ACC112 (cell line): ENCODE results near the gene NR1D1.

ENCODE experiments used
- H2AFZ ChIP-seq: fragments of 200-600 bp; sonication (generic); one replicate; pipeline ENCODE4 v1.6.0; 2017; ENCODE audit warnings: antibody characterized with exemption, low read length; ENCODE audit not compliant: unreplicated experiment
- H3K27ac ChIP-seq: fragments of 200-600 bp; sonication (generic); 2 replicates; pipeline ENCODE4 v1.5.1; 2014; ENCODE audit warnings: low read depth, mild to moderate bottlenecking, antibody characterized with exemption, low read length, moderate library complexity
- H3K27me3 ChIP-seq: fragments of 200-600 bp; sonication (generic); 2 replicates; pipeline ENCODE4 v1.6.1; 2014; ENCODE audit warnings: mild to moderate bottlenecking, antibody characterized with exemption, low read length, moderate library complexity, mixed read lengths; ENCODE audit not compliant: insufficient read depth
- H3K36me3 ChIP-seq: fragments of 200-600 bp; sonication (generic); 2 replicates; pipeline ENCODE4 v1.6.1; 2016; ENCODE audit warnings: mild to moderate bottlenecking, antibody characterized with exemption, low read length, moderate library complexity, mixed read lengths; ENCODE audit not compliant: insufficient read depth
- H3K4me1 ChIP-seq: fragments of 200-600 bp; sonication (generic); one replicate; pipeline ENCODE4 v1.6.1; 2016; ENCODE audit warnings: low read length, mixed read lengths; ENCODE audit not compliant: insufficient read depth, unreplicated experiment, control insufficient read depth
- H3K4me3 ChIP-seq: fragments of 200-600 bp; sonication (generic); 2 replicates; pipeline ENCODE4 v1.5.1; 2014; ENCODE audit warnings: mild to moderate bottlenecking, low read depth, low read length
- H3K79me2 ChIP-seq: fragments of 200-600 bp; sonication (generic); one replicate; pipeline ENCODE4 v1.6.0; 2016; ENCODE audit warnings: low read length; ENCODE audit not compliant: control insufficient read depth, unreplicated experiment, insufficient read depth

NR1D1 gene

DNA sequence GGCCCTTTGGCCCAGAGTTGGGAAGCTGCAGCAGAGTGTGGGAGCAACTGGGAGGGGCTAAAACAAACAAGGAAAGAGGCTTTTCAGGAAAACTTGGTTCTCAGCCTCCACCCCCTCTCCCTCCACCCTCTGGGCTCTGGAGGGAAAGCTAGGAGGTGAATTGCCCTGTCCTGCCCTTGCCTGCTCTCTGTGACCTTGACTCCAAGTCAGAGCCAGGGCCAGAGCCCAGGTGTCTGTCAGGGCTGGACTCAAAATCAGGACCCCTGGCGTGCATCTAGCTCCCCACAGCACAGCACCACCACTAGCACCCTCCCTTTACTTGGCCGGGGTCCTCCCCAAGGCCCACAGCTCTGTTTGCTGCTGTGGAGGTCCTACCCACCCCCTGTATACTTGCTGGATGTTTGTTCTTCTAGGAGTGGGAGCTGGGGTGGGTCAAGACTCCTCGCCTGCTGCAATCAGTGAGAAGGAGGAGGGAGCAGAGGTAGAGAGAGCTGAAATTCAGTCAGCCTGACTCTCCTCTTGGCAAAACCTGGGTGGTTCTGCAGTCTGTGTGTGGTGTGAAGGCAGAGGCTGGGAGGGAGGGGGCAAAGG is 2.8 kb upstream of the NR1D1 start:
- H3K4me3 ChIP-seq = no peak overlapping the region

DNA sequence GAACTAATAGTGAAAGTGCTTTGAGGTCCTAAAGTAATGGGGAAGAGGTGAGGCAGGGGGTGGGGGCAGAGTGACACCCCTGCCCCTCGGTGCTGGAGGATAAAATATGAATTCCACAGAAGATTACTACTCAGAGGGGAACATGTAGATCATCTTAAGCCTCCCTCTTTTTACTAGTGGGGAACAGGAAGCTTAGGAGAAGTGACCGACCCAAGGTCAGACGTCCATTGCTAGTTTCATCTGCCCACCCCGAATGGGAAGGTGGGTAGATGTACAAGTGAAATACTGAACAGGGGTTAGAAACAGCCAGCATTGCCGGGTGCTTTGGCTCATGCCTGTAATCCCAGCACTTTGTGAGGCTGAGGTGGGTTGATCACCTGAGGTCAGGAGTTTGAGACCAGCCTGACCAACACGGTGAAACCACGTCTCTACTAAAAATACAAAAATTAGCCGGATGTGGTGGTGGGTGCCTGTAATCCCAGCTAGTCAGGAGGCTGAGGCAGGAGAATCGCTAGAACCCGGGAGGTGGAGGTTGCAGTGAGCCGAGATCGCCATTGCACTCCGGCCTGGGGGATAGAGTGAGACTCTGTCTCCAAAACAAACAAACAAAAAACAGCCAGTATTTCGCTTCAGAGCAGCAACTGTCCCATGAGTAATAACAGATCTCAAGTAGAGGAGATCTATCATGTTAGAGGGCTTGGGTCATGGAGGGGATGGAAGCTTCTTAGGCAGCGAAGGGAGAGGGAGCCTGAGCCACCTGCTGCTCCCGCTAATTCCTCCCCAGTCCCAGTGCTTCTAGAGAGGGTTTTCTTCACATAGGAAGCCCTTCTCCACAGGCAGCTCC is 1.2 kb upstream of the NR1D1 start:
- no peaks in the 10 kb centered on the region for H3K27me3 ChIP-seq
- peak overlapping the region; percentile 89 for H3K27ac ChIP-seq
- H2AFZ ChIP-seq = no peak overlapping the region
- peaks cover under 1% of the 10 kb centered on the region; the same call in 1 of the 2 replicates for H3K36me3 ChIP-seq
- peaks cover 11% of the 10 kb centered on the region for H3K79me2 ChIP-seq
- peaks cover 37% of the 10 kb centered on the region for H3K4me1 ChIP-seq
- H3K4me3 ChIP-seq = peak overlapping the region; percentile 93

More for the DNA sequence above, 2.8 kb upstream of the NR1D1 start:
- Histone ChIP-seq H3K79me2 (peaks cover 8% of the 10 kb centered on the region), H3K27me3 (no peaks in the 10 kb centered on the region), H3K4me1 (peaks cover 36% of the 10 kb centered on the region), H3K27ac (no peak overlapping the region), H2AFZ (no peak overlapping the region), H3K36me3 (no peaks in the 10 kb centered on the region)

- Histone ChIP-seq H2AFZ (peak overlapping the region; percentile 26), H3K4me1 (peaks cover 41% of the 10 kb centered on the region), H3K79me2 (peaks cover 11% of the 10 kb centered on the region), H3K27me3 (no peaks in the 10 kb centered on the region), H3K36me3 (peaks cover 4% of the 10 kb centered on the region; the same call in 1 of the 2 replicates), H3K27ac (peak overlapping the region; percentile 89), H3K4me3 (peak overlapping the region; percentile 93)
Observed at GRCh38 chr17:40100669-40101366, 429 bp upstream of the NR1D1 start.

GRCh38 chr17:40099619-40100418 is 570 bp downstream of the NR1D1 start:
- Histone ChIP-seq H3K27ac (peak overlapping the region; percentile 80), H2AFZ (no peak overlapping the region), H3K4me3 (peak overlapping the region; percentile 93), H3K4me1 (peaks cover 41% of the 10 kb centered on the region), H3K27me3 (no peaks in the 10 kb centered on the region), H3K79me2 (peaks cover 11% of the 10 kb centered on the region), H3K36me3 (peaks cover 8% of the 10 kb centered on the region; the same call in 1 of the 2 replicates)

DNA sequence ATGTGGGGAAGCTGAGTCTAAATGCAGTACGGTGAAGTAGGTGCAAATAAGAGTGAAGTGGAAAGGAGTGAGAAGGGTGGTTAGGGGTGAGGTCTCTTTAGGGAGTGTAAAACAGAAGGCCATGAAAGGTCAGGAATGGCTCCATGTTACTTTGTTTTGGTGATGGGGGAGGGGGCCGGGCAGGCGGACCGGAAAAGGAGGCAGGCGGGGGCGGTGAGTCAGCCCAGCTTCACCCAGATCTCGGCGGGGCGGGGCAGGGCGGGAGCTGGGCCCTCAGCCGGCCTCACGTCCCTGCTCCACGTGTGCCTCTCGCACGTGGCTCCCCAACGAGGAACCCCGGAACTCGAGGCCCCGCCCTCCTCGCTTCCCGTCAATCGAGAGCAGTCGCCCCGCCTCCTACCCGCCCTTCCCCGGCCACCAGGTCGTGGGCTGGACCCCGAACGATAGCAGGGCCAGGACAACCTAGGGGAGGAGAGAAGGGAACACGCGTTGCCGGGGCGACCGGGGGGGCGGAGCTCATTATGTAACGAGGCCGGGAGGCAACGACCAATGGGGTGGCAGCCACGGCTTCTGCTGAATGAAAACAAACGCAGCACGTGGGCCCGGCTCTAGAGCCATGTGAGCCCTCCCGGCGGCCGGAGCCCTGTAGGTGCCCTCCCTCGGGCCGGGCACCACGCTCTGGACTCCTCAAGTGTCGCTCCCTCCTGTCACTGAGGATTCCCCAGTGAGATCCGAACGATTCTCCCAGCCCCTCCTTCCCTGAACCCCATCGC is 1.4 kb downstream of the NR1D1 start:
- Histone ChIP-seq H3K79me2 (peaks cover 11% of the 10 kb centered on the region), H3K4me3 (peak overlapping the region; percentile 93), H2AFZ (no peak overlapping the region), H3K27me3 (no peaks in the 10 kb centered on the region), H3K27ac (peak overlapping the region; percentile 92), H3K4me1 (peaks cover 41% of the 10 kb centered on the region), H3K36me3 (peaks cover 8% of the 10 kb centered on the region; the same call in 1 of the 2 replicates)

- Histone ChIP-seq H3K36me3 (peaks cover 8% of the 10 kb centered on the region; the same call in 1 of the 2 replicates), H2AFZ (no peak overlapping the region), H3K27me3 (no peaks in the 10 kb centered on the region), H3K4me1 (peaks cover 35% of the 10 kb centered on the region), H3K27ac (peak overlapping the region; percentile 92), H3K79me2 (peaks cover 11% of the 10 kb centered on the region), H3K4me3 (peak overlapping the region; percentile 71)
Observed at GRCh38 chr17:40097931-40098845, 2.2 kb downstream of the NR1D1 start.

DNA sequence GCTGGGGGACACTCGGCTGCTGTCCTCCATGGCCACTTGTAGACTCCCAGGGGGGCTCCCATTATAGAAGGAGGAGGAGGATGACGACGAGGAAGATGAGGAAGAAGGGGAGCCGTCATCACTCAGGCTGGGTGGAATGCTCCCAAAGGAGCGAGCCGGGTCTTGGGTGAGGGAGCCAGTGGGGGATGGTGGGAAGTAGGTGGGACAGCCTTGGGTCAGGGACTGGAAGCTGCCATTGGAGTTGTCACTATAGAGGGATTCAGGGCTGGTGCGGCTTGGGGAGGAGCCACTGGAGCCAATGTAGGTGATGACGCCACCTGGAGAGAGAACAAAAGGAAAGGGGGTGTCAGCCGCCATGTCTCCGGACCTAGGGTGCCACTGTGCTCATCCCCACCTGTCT is 3.3 kb downstream of the NR1D1 start:
- H3K27me3 ChIP-seq = no peaks in the 10 kb centered on the region
- no peak overlapping the region for H2AFZ ChIP-seq
- no peak overlapping the region for H3K27ac ChIP-seq
- no peak overlapping the region for H3K4me3 ChIP-seq
- H3K36me3 ChIP-seq = peaks cover 8% of the 10 kb centered on the region; the same call in 1 of the 2 replicates
- H3K79me2 ChIP-seq = peaks cover 11% of the 10 kb centered on the region
- H3K4me1 ChIP-seq = peaks cover 30% of the 10 kb centered on the region

- peaks cover 8% of the 10 kb centered on the region; the same call in 1 of the 2 replicates for H3K36me3 ChIP-seq
- no peaks in the 10 kb centered on the region for H3K27me3 ChIP-seq
- H2AFZ ChIP-seq = no peak overlapping the region
- peaks cover 11% of the 10 kb centered on the region for H3K79me2 ChIP-seq
- no peak overlapping the region for H3K27ac ChIP-seq
- H3K4me3 ChIP-seq = no peak overlapping the region
- peaks cover 22% of the 10 kb centered on the region for H3K4me1 ChIP-seq
Observed at GRCh38 chr17:40095944-40096791, 4.2 kb downstream of the NR1D1 start.
